HepG2 (cell line): ENCODE measurements around the gene ELF2. TPM values are rescaled to one million over a fixed set of nuclear protein-coding genes. Genes with fewer than 3 reads are reported as not detected.
A peak's percentile ranks its signal among the peaks of the same experiment; 100 is the strongest.

ENCODE experiments used
- NCOA5 ChIP-seq: sonication (generic); formaldehyde crosslinking; IDR thresholded peaks from 2 replicates; pipeline ENCODE4 v1.4.0; 2020; ENCODE audit warnings: missing genetic modification reagents
- NR0B2 ChIP-seq: sonication (generic); formaldehyde crosslinking; IDR thresholded peaks from 2 replicates; pipeline ENCODE4 v1.4.0; 2020; ENCODE audit warnings: mild to moderate bottlenecking, missing genetic modification reagents
- PCBP1 ChIP-seq: fragments of 200-400 bp; formaldehyde crosslinking; IDR thresholded peaks from 2 replicates; pipeline ENCODE4 v1.6.1; 2017; ENCODE audit warnings: mild to moderate bottlenecking, low read depth, low read length, borderline replicate concordance
- RFXAP ChIP-seq: sonication (generic); formaldehyde crosslinking; IDR thresholded peaks from 2 replicates; pipeline ENCODE4 v1.4.0; 2020; ENCODE audit warnings: missing genetic modification reagents, borderline replicate concordance
- TEF ChIP-seq: sonication (generic); formaldehyde crosslinking; IDR thresholded peaks from 2 replicates; pipeline ENCODE4 v1.5.0; 2020; ENCODE audit warnings: missing genetic modification reagents
- UBTF ChIP-seq: sonication (generic); formaldehyde crosslinking; IDR thresholded peaks from 2 replicates; pipeline ENCODE4 v1.4.0; 2020; ENCODE audit warnings: mild to moderate bottlenecking, missing genetic modification reagents
- ZNF121 ChIP-seq: sonication (generic); formaldehyde crosslinking; IDR thresholded peaks from 2 replicates; pipeline ENCODE4 v1.5.0; 2020; ENCODE audit warnings: mild to moderate bottlenecking, missing genetic modification reagents
- ZNF550 ChIP-seq: sonication (generic); formaldehyde crosslinking; IDR thresholded peaks from 2 replicates; pipeline ENCODE4 v1.4.0; 2020; ENCODE audit warnings: mild to moderate bottlenecking, missing genetic modification reagents, borderline replicate concordance
- ZNF740 ChIP-seq: sonication (generic); formaldehyde crosslinking; IDR thresholded peaks from 2 replicates; pipeline ENCODE4 v1.4.0; 2020; ENCODE audit warnings: missing genetic modification reagents
- ZNF768 ChIP-seq: sonication (generic); formaldehyde crosslinking; IDR thresholded peaks from 2 replicates; pipeline ENCODE4 v1.4.0; 2020; ENCODE audit warnings: missing genetic modification reagents
- ZNF780A ChIP-seq: sonication (generic); formaldehyde crosslinking; IDR thresholded peaks from 2 replicates; pipeline ENCODE4 v1.8.0; 2022; ENCODE audit warnings: mild to moderate bottlenecking, missing genetic modification reagents, moderate library complexity
- ZNF784 ChIP-seq: sonication (generic); formaldehyde crosslinking; IDR thresholded peaks from 2 replicates; pipeline ENCODE4 v1.5.1; 2020; ENCODE audit warnings: missing genetic modification reagents, mild to moderate bottlenecking, borderline replicate concordance
- polyA plus RNA-seq, 8 experiments: library from polyadenylated mRNA; depleted of rRNA in 3 of 8; stranded (reverse) in 7 of 8; unstranded in 1 of 8; fragments of >200 nt; fragmentation: Illumina TruSeq in 4 of 8; extraction: Trizol in 4 of 8; gene quantifications; 2 replicates each; pipeline versions ENCODE4 v1.2.1 to v1.2.3, GENCODE V29; 2011 to 2016; ENCODE audit warnings: low read depth in 4 of 8, missing spikeins in 1 of 8, mixed read lengths in 1 of 8; ENCODE audit not compliant: insufficient read depth in 1 of 8
- total RNA-seq, 5 experiments: library from RNA; depleted of rRNA; stranded (reverse); fragments of >200 nt; fragmentation: Illumina TruSeq; extraction: Trizol; gene quantifications; 2 replicates each; pipeline ENCODE4 v1.2.3, GENCODE V29; 2016; ENCODE audit warnings: low read depth in 1 of 5
- TF ChIP-seq, protein P1 (sequence below): sonication (generic); IDR thresholded peaks from 2 replicates; pipeline ENCODE4 v1.6.1; 2016; ENCODE audit warnings: low read depth, borderline replicate concordance
- TF ChIP-seq, protein P2 (sequence below): sonication (generic); formaldehyde crosslinking; IDR thresholded peaks from 2 replicates; pipeline ENCODE4 v1.4.0; 2020; ENCODE audit warnings: mild to moderate bottlenecking, missing genetic modification reagents
- TF ChIP-seq, protein P3 (sequence below): sonication (generic); formaldehyde crosslinking; IDR thresholded peaks from 2 replicates; pipeline ENCODE4 v1.4.0; 2020; ENCODE audit warnings: missing genetic modification reagents

ELF2 gene
- total and polyA plus RNA-seq, 2 of the 13 experiments (the other 11 are each of a cell fraction or from before 2014, with no cell fraction given): 28.6 to 35.4 TPM

GRCh38 chr4:139082750-139083606 is 94.0 kb downstream of the ELF2 start (continued):
- TF ChIP-seq, protein P1, sequence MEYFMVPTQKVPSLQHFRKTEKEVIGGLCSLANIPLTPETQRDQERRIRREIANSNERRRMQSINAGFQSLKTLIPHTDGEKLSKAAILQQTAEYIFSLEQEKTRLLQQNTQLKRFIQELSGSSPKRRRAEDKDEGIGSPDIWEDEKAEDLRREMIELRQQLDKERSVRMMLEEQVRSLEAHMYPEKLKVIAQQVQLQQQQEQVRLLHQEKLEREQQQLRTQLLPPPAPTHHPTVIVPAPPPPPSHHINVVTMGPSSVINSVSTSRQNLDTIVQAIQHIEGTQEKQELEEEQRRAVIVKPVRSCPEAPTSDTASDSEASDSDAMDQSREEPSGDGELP: 0 out of 2 replicates have a peak, but pooled peaks have one; percentile 19
- TF ChIP-seq NR0B2 (CRISPR knock-in tag) (no peak), ZNF550 (CRISPR knock-in tag) (no peak), ZNF768 (CRISPR knock-in tag) (no peak), ZNF121 (CRISPR knock-in tag) (peak; percentile 95), RFXAP (peak; percentile 69; the same call in 1 of the 2 replicates), UBTF (peak; percentile 57; the same call in 1 of the 2 replicates), TEF (CRISPR knock-in tag) (no peak), PCBP1 (0 out of 2 replicates have a peak, but pooled peaks have one; percentile 24), ZNF740 (0 out of 2 replicates have a peak, but pooled peaks have one; percentile 53), ZNF784 (0 out of 2 replicates have a peak, but pooled peaks have one; percentile 51), ZNF780A (CRISPR knock-in tag) (no peak), NCOA5 (CRISPR knock-in tag) (no peak)
- TF ChIP-seq, protein P2, sequence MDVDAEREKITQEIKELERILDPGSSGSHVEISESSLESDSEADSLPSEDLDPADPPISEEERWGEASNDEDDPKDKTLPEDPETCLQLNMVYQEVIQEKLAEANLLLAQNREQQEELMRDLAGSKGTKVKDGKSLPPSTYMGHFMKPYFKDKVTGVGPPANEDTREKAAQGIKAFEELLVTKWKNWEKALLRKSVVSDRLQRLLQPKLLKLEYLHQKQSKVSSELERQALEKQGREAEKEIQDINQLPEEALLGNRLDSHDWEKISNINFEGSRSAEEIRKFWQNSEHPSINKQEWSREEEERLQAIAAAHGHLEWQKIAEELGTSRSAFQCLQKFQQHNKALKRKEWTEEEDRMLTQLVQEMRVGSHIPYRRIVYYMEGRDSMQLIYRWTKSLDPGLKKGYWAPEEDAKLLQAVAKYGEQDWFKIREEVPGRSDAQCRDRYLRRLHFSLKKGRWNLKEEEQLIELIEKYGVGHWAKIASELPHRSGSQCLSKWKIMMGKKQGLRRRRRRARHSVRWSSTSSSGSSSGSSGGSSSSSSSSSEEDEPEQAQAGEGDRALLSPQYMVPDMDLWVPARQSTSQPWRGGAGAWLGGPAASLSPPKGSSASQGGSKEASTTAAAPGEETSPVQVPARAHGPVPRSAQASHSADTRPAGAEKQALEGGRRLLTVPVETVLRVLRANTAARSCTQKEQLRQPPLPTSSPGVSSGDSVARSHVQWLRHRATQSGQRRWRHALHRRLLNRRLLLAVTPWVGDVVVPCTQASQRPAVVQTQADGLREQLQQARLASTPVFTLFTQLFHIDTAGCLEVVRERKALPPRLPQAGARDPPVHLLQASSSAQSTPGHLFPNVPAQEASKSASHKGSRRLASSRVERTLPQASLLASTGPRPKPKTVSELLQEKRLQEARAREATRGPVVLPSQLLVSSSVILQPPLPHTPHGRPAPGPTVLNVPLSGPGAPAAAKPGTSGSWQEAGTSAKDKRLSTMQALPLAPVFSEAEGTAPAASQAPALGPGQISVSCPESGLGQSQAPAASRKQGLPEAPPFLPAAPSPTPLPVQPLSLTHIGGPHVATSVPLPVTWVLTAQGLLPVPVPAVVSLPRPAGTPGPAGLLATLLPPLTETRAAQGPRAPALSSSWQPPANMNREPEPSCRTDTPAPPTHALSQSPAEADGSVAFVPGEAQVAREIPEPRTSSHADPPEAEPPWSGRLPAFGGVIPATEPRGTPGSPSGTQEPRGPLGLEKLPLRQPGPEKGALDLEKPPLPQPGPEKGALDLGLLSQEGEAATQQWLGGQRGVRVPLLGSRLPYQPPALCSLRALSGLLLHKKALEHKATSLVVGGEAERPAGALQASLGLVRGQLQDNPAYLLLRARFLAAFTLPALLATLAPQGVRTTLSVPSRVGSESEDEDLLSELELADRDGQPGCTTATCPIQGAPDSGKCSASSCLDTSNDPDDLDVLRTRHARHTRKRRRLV (CRISPR knock-in tag): no peak
- TF ChIP-seq, protein P3, sequence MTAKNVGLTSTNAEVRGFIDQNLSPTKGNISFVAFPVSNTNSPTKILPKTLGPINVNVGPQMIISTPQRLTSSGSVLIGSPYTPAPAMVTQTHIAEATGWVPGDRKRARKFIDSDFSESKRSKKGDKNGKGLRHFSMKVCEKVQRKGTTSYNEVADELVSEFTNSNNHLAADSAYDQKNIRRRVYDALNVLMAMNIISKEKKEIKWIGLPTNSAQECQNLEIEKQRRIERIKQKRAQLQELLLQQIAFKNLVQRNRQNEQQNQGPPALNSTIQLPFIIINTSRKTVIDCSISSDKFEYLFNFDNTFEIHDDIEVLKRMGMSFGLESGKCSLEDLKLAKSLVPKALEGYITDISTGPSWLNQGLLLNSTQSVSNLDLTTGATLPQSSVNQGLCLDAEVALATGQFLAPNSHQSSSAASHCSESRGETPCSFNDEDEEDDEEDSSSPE: peak; percentile 98
